ENCODE data around the gene ASIC3. TPM values are rescaled to one million over a fixed set of nuclear protein-coding genes. Genes with fewer than 3 reads are reported as not detected.

ASIC3 gene
- total and polyA plus RNA-seq, 2 experiments from 2014 or later = 0.26 to 1.1 TPM

GRCh38 chr7:151101621-151102396 lies 53.5 kb downstream of the ASIC3 start:
- Histone ChIP-seq H3K4me2 (ENCODE audit: unreplicated experiment) (no peak overlapping the region), H2AFZ (no peak overlapping the region), H3K36me3 (ENCODE audit: low read depth) (no peaks in the 10 kb centered on the region), H3K9ac (no peak overlapping the region), H4K20me1 (ENCODE audit: insufficient read depth) (peaks cover 9% of the 10 kb centered on the region; the same call in 1 of the 2 replicates), H3F3A (ENCODE audit: insufficient read depth) (peaks cover 7% of the 10 kb centered on the region; the same call in 1 of the 2 replicates), H3K4me3 (no peak overlapping the region), H3K79me2 (ENCODE audit: insufficient read depth) (peaks cover 99% of the 10 kb centered on the region), H3K9me2 (ENCODE audit: insufficient read depth) (no peaks in the 10 kb centered on the region), H3K27ac (no peak overlapping the region), H3K4me1 (ENCODE audit: insufficient read depth) (peaks cover 5% of the 10 kb centered on the region; the same call in 1 of the 2 replicates), H3K9me3 (ENCODE audit: low read depth) (no peaks in the 10 kb centered on the region), H3K27me3 (replicated peaks; ENCODE audit: insufficient read depth) (no peaks in the 10 kb centered on the region)
- 75 to 78% methylated on average over 23 to 24 of the region's 24 CpGs for WGBS, 2 experiments (ENCODE audit: low coverage in 1 of 2, low lambda C conversion rate in 2 of 2, missing lambda C conversion rate in 2 of 2)
- in situ Hi-C loops (cut with MboI) = no loop called here
- DNase-seq = no peak
- TF ChIP-seq EZH2phosphoT487 (IDR thresholded peaks at IDR 0.05; ENCODE audit: insufficient read depth, low read depth) (no peak), EZH2 (IDR thresholded peaks at IDR 0.05; ENCODE audit: insufficient read depth, poor library complexity, severe bottlenecking) (no peak)

Other genes with a start within 250 kb of the ASIC3 start
- gene TMEM176B, start 248.2 kb upstream of the ASIC3 start, total RNA-seq (2014; rRNA removed; shearing (Covaris generic)) = not detected in 2 replicates
- gene TMEM176B, start 248.2 kb upstream of the ASIC3 start, polyA plus RNA-seq (2016; fragmentation: Nextera tagmentation; extraction: Ambion mirVana) = not detected in 2 replicates
- not detected in 2 replicates for gene TMEM176A, start 247.8 kb upstream of the ASIC3 start, total RNA-seq (2014; rRNA removed; shearing (Covaris generic))
- not detected in 2 replicates for gene TMEM176A, start 247.8 kb upstream of the ASIC3 start, polyA plus RNA-seq (2016; fragmentation: Nextera tagmentation; extraction: Ambion mirVana)
- gene AOC1, start 196.0 kb upstream of the ASIC3 start, total RNA-seq (2014; rRNA removed; shearing (Covaris generic)) = not detected in 2 replicates
- gene AOC1, start 196.0 kb upstream of the ASIC3 start, polyA plus RNA-seq (2016; fragmentation: Nextera tagmentation; extraction: Ambion mirVana) = not detected in 2 replicates
- gene KCNH2, start 70.2 kb upstream of the ASIC3 start, total RNA-seq (2014; rRNA removed; shearing (Covaris generic)) = not detected in 2 replicates
- not detected in 2 replicates for gene KCNH2, start 70.2 kb upstream of the ASIC3 start, polyA plus RNA-seq (2016; fragmentation: Nextera tagmentation; extraction: Ambion mirVana)
- gene NOS3, start 57.5 kb upstream of the ASIC3 start, total RNA-seq (2014; rRNA removed; shearing (Covaris generic)) = 0.13 and 0.32 TPM in 2 replicates
- 0.61 and 0.83 TPM in 2 replicates for gene NOS3, start 57.5 kb upstream of the ASIC3 start, polyA plus RNA-seq (2016; fragmentation: Nextera tagmentation; extraction: Ambion mirVana)
- not detected in 2 replicates for gene ATG9B, start 24.0 kb upstream of the ASIC3 start, total RNA-seq (2014; rRNA removed; shearing (Covaris generic))
- gene ATG9B, start 24.0 kb upstream of the ASIC3 start, polyA plus RNA-seq (2016; fragmentation: Nextera tagmentation; extraction: Ambion mirVana) = 0.79 and 0.81 TPM in 2 replicates
- 31.6 and 32.2 TPM in 2 replicates for gene ABCB8, start 20.1 kb upstream of the ASIC3 start, total RNA-seq (2014; rRNA removed; shearing (Covaris generic))
- 28.5 and 29.6 TPM in 2 replicates for gene ABCB8, start 20.1 kb upstream of the ASIC3 start, polyA plus RNA-seq (2016; fragmentation: Nextera tagmentation; extraction: Ambion mirVana)
- 16.2 and 27.7 TPM in 2 replicates for gene CDK5, start 9.4 kb downstream of the ASIC3 start, total RNA-seq (2014; rRNA removed; shearing (Covaris generic))
- 27.6 and 28.3 TPM in 2 replicates for gene CDK5, start 9.4 kb downstream of the ASIC3 start, polyA plus RNA-seq (2016; fragmentation: Nextera tagmentation; extraction: Ambion mirVana)
- gene SLC4A2, start 11.1 kb downstream of the ASIC3 start, total RNA-seq (2014; rRNA removed; shearing (Covaris generic)) = 80.3 and 94.6 TPM in 2 replicates
- 59.4 and 61.2 TPM in 2 replicates for gene SLC4A2, start 11.1 kb downstream of the ASIC3 start, polyA plus RNA-seq (2016; fragmentation: Nextera tagmentation; extraction: Ambion mirVana)
- gene FASTK, start 32.3 kb downstream of the ASIC3 start, total RNA-seq (2014; rRNA removed; shearing (Covaris generic)) = 141 and 145 TPM in 2 replicates
- 109 and 111 TPM in 2 replicates for gene FASTK, start 32.3 kb downstream of the ASIC3 start, polyA plus RNA-seq (2016; fragmentation: Nextera tagmentation; extraction: Ambion mirVana)
- gene TMUB1, start 35.0 kb downstream of the ASIC3 start, total RNA-seq (2014; rRNA removed; shearing (Covaris generic)) = 33.6 and 43.3 TPM in 2 replicates
- gene TMUB1, start 35.0 kb downstream of the ASIC3 start, polyA plus RNA-seq (2016; fragmentation: Nextera tagmentation; extraction: Ambion mirVana) = 19.9 and 20.4 TPM in 2 replicates
- gene AGAP3, start 37.9 kb downstream of the ASIC3 start, total RNA-seq (2014; rRNA removed; shearing (Covaris generic)) = 37.8 and 43.3 TPM in 2 replicates
- 10.3 and 10.5 TPM in 2 replicates for gene AGAP3, start 37.9 kb downstream of the ASIC3 start, polyA plus RNA-seq (2016; fragmentation: Nextera tagmentation; extraction: Ambion mirVana)
- gene GBX1, start 119.2 kb downstream of the ASIC3 start, total RNA-seq (2014; rRNA removed; shearing (Covaris generic)) = not detected in 2 replicates
- not detected in 2 replicates for gene GBX1, start 119.2 kb downstream of the ASIC3 start, polyA plus RNA-seq (2016; fragmentation: Nextera tagmentation; extraction: Ambion mirVana)
- gene ASB10, start 138.7 kb downstream of the ASIC3 start, total RNA-seq (2014; rRNA removed; shearing (Covaris generic)) = not detected in 2 replicates
- gene ASB10, start 138.7 kb downstream of the ASIC3 start, polyA plus RNA-seq (2016; fragmentation: Nextera tagmentation; extraction: Ambion mirVana) = not detected in 2 replicates
- gene H2BK1, start 162.0 kb downstream of the ASIC3 start, total RNA-seq (2014; rRNA removed; shearing (Covaris generic)) = not detected in 2 replicates
- gene H2BK1, start 162.0 kb downstream of the ASIC3 start, polyA plus RNA-seq (2016; fragmentation: Nextera tagmentation; extraction: Ambion mirVana) = not detected in 2 replicates
- 69.7 and 74.9 TPM in 2 replicates for gene ABCF2, start 178.7 kb downstream of the ASIC3 start, total RNA-seq (2014; rRNA removed; shearing (Covaris generic))
- gene ABCF2, start 178.7 kb downstream of the ASIC3 start, polyA plus RNA-seq (2016; fragmentation: Nextera tagmentation; extraction: Ambion mirVana) = 40.7 and 40.9 TPM in 2 replicates
- 120 and 139 TPM in 2 replicates for gene CHPF2, start 184.0 kb downstream of the ASIC3 start, total RNA-seq (2014; rRNA removed; shearing (Covaris generic))
- 48.0 and 51.3 TPM in 2 replicates for gene CHPF2, start 184.0 kb downstream of the ASIC3 start, polyA plus RNA-seq (2016; fragmentation: Nextera tagmentation; extraction: Ambion mirVana)
- gene SMARCD3, start 200.2 kb downstream of the ASIC3 start, total RNA-seq (2014; rRNA removed; shearing (Covaris generic)) = 32.2 and 34.0 TPM in 2 replicates
- gene SMARCD3, start 200.2 kb downstream of the ASIC3 start, polyA plus RNA-seq (2016; fragmentation: Nextera tagmentation; extraction: Ambion mirVana) = 19.8 and 22.4 TPM in 2 replicates

All from GM23248 (cell line).